ENCODE measurements around the gene DDX25. TPM values are rescaled to one million over a fixed set of nuclear protein-coding genes. Genes with fewer than 3 reads are reported as not detected.

DDX25 gene
- total and polyA plus RNA-seq, 2 of the 8 experiments (the other 6 are each of a cell fraction or from before 2014, with no cell fraction given): 17.6 to 17.9 TPM

GRCh38 chr11:125941619-125942611, 37.6 kb downstream of the DDX25 start (continued):
- TF ChIP-seq RXRA (IDR thresholded peaks at IDR 0.05; ENCODE audit: insufficient read depth, low read depth, low read length): no peak
- no peak for TF ChIP-seq HDAC6 (IDR thresholded peaks at IDR 0.05; ENCODE audit: low read depth, low read length)
- no peak for TF ChIP-seq CBX8 (IDR thresholded peaks at IDR 0.05; ENCODE audit: borderline replicate concordance, low read depth, low read length)
- no peak for TF ChIP-seq SP4 (IDR thresholded peaks at IDR 0.05; ENCODE audit: low read length)
